GM20431 (cell line): ENCODE data around the gene TCF7.

Experiments used
- in situ Hi-C: fragments of 300-500 bp; cut with MseI, MboI; formaldehyde crosslinking; loops from one replicate; pipeline ENCODE4 v1.15.0; 2020; ENCODE audit warnings: low sequenced_read_pairs; ENCODE audit not compliant: unreplicated experiment

TCF7 gene

DNA sequence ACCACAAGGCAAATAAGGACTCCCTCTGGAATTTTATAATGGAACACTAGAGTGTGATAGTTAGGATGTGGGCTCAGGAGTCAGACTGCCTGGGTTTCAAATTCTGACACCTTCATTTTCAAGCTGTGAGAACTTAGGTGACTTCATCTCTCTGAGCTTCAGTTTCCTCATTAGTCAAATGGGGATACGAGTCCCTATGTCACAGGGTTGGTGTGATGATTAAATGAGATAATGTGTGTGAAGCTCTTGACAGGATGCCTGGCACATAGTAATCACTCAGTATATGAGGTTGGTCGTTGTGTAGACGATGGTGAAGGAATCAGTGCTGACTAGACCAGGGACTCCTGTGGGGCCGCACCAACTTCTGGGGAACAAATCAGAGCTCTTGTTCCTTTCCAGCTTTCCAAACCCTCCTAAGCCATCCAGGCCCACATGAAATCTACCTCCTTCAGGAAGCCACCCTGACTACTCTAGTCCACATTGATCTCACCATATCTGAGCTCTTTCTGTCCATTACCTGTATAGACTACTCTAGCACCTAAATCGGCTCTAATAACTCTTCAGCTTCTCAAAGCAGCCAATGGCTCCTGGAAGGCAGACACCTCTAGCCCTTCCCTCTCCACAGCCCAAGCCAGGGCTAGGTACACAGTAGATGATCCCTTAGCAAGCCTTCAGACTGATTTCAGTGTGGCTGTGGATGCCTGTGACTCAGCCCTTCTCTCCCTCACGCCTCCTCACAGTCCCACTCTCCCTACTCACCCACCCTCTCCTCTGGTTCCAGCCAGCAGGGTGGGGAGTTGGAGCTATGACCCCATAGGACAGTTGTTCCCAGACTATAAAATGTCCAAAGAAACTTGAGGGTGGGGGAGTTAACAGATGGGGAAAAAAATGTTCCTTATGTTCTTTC, 2.5 kb upstream of the TCF7 start:
- in situ Hi-C loops, result no loop called here

DNA sequence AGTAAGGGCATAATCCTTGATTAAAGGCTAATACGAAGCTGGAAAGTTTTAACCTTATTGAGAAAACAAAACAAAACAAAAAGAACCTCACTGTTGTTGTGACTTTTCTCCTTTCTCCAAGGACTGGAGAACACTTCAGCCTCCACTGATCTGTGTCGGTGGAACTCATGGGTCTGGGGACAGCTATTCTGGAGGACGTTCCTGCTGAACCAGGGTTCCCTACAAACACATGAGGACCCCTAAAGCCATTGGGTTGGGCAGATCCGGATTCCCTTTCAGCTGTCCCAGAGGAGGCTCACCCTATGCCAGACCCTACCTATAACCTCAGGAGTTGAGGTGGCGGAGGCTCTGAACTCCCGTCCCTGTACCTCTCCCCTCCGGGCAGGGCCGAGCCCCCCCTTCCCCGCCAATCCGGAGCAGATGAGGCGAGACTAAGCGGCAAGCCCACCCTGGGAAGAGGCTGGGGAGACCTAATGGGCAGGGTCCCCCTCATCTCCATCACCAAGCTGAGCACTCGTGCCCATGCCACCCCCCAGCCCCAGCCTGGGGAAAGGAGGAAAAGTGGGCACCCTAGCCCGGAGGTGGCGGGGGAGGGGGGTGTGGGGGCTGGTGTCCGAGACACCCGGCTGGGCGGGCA, 1.6 kb upstream of the TCF7 start:
- in situ Hi-C loops, result no loop called here

DNA sequence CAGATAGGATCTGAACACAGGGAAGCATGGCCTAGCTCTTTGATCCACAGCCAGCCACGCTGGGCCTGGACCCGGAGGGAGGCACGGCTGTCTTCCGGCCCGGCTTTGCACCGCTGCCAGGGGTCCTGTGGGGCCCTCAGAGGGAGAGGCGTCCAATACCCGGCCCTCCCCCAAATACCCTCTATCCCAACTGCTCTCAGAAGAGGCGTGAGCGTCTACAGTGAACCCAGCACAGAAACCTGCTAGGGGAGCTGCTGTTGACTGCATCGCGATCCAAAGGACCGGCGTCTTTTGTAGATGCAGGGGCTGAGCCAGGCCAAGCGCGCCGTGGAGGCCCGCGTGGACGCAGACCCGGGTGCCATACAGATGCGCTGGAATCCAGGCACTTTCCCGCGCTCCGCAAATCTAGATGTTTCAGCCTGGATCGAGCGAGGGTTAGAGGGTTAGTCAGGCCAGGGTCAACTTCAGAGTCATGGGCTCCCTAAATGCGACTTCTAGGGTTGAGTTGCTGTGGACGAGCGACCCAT, 1.1 kb upstream of the TCF7 start:
- in situ Hi-C loops, result no loop called here

DNA sequence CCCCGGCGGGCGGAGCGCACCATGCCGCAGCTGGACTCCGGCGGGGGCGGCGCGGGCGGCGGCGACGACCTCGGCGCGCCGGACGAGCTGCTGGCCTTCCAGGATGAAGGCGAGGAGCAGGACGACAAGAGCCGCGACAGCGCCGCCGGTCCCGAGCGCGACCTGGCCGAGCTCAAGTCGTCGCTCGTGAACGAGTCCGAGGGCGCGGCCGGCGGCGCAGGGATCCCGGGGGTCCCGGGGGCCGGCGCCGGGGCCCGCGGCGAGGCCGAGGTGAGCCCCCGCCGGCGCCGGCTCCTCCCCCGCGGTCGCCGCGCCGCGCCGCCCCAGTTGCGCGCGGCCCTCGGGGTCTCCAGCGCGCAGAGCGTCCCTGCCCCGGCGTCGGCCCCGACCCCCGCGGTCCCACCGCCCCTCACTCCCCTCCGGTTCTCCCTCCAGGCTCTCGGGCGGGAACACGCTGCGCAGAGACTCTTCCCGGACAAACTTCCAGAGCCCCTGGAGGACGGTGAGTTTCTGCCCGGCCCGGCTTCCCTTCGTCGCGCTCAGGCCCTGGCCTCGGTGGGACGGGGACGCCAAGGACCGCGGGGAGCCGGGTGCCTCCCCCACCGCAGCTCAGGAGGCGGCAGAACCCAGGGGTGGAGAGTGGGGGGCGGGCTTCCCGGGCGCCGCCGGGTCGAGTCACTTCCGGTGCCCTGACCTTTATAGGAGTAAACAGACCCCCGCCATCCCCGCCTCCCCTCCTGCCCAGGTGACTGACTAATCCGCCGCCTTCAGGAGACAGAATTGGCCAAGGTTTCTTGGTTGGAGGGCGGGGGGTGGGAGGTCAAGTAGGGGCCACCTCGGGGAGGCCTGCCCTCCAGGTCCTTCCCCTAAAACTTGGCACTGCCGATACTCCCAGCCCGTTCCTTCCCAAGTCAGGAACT, 665 bp downstream of the TCF7 start:
- in situ Hi-C loops, result no loop called here

DNA sequence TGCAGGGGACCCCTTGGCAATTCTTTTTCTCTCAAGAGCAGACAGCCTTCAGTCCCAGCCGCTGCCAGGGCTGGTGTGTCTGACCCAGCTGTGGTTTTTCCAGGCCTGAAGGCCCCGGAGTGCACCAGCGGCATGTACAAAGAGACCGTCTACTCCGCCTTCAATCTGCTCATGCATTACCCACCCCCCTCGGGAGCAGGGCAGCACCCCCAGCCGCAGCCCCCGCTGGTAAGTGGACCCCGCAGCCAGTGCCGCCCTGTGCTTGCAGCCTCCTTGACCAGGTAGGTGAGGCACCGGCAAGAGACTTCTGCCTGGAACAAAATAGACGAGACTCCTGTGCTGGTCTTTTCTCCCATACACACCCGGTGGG, 1.3 kb downstream of the TCF7 start:
- in situ Hi-C loops, result no loop called here

DNA sequence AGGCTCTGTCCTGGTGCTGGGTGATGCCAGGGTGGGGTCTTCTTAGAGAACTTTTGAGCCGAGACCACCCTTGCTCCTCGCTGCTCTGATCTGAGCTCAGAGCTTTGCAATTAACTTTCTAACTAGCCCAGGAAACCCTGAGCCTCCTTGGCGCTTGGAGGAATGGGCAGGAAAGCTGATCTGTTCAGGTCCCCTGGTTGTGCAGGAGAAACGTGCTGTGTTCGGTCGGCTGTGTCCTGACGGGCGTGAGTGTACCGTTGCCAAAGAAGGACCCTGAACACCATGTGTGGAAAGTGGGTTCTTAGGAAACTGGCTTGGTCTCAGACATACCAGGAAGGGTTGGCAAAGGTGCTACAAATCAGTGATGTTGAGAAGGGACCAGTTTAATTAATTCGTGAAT, 1.8 kb downstream of the TCF7 start:
- in situ Hi-C loops, result no loop called here

DNA sequence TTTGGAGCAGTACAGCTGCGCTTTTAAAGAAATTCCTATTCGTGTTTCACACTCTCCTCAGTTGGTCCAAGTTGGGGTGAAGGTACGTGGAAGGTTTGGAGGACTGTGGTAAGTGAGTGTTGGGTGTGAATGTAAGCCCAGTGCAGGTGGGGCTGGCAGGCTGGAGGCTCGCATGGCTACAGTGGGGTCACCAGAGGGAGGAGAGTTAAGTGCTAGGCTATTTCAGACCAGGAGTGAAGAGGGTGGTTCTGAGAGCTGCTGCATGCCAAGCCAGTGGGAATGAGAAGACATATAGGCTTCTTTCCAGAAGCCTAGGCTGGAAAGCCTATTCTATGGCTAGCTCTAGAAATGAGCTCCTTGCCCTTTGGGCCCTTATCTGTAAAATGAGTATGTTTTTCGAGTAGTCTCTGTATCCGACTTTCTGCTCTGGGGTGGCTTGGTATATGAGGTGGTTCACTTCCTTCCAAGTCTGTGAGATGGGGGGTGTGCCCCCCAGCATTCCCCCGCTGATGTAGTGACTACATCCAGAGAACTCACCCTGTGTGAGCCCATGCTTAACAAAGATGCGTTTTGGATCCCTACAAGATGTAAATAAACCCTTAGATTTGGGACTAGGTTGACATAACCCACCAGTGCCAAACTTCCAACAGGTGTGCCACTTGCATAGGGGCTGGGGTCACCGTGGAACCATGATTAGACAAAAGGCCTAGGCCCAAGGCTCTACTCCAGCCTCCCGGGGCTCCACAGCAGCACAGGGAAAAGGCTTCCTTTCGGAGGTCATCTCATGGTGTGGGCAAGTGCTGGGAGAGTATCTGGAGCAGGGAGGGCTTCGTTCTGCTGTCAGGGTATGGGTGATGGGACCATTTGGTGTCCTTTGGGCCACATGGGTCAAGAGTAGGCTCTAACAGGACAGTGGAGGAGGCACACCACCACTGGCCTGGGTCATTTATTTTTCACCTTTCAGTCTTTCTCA, 2.6 kb downstream of the TCF7 start:
- in situ Hi-C loops, result no loop called here

DNA sequence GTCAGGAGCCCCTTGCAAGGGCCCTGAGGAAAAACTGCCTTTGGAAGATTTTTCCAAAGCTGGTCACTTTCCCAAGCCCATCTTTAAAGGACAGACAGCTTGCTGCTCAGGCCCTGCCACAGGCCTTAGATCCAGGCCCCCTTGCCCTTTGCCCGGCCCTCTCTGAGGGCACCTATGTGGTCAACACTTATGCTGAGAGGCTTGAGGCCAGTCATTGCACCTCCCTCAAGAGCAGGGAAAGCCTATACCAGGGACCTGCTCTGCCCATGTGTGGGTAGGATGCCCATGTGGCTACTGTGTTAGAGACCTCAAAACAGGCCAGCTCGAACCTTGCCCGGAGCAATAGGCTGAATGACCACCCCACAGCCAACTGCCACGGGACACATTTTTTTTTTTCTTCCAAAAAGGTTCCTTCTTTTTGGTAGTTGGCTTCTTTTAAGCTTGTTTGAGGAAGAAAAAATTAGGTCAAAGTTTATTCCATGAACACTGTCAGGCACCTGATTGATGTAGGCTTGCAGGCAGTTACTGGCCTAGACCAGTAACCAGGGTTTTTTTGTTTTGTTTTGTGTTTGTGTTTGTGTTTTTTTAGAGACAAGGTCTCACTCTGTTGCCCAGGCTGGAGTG, 3.8 kb downstream of the TCF7 start:
- in situ Hi-C loops, result no loop called here

DNA sequence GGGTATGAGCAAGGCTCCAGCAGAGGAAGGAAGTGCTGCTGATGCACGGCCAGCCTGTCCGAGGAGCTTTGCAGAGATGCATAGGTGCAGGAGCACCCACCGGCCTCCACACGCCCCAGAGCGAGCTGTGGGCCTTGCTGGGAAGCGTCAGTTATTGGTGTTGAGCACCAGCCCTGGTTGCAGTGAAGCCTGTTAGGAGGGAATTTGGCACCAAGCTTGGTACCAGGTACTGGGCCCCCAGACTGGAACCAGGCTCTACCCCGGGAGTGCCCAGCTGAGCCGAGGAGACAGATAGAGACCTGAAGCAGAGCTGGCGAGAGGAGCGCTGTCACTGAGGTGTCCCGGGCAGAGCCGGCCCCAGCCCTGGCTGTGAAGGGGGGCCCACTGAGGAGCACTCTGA, 5.2 kb downstream of the TCF7 start:
- in situ Hi-C loops, result no loop called here

DNA sequence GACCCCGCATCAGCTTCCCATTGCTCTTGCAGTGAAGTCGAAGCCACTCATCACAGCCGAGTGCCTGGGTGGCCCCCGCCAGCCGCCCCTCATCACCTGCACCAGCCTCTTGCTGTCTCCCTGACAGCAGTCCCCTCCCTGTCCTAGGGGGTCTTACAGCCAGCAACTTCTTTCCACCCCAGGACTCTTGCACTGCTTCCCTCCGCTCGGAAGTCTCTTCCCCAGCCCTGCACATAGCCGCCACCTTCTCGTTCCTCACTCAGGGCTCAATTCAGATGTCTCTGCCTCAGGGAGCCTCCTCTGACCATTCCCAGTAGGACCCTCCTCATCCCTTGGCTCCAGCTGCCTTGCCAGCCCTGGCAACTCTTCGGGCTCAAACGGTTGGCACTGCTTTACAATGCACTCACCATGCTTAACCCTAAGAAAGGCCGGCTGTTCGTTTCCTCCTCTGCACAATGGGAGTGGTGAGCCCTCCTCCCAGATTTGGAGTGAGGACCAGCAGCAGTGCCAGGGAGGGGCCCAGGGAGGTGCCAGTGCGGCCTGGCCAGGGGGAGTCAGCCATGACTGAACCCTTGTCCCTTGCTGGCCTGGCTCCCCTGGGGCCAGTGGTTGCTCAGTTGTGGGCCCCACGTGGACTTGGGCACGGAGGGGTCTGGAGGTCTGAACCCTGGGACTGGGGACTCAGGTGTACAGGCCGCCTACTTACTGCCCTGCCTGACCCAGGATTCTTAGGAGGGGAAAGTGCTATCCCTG, 6.1 kb downstream of the TCF7 start:
- in situ Hi-C loops, result no loop called here

DNA sequence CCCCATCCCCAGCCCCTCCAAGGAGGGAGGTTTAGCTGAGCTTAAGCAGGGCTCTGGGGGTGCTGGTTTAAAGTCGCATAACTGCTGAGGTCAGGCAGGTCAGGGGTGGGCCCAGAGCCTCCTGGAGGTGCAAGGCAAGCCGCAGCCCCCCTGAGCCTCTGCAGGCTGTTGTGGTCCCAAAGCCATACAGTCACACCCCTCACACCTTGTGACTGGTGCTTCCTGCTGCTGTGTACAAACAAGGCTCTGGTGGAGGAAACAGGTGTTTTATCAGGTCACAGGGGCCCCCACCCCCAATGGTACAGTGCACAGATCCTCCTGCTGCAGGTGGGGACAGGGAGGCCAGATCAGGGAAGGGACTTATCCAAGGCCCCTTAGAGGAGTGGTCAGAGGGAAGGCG, 8.0 kb downstream of the TCF7 start:
- in situ Hi-C loops, result no loop called here

DNA sequence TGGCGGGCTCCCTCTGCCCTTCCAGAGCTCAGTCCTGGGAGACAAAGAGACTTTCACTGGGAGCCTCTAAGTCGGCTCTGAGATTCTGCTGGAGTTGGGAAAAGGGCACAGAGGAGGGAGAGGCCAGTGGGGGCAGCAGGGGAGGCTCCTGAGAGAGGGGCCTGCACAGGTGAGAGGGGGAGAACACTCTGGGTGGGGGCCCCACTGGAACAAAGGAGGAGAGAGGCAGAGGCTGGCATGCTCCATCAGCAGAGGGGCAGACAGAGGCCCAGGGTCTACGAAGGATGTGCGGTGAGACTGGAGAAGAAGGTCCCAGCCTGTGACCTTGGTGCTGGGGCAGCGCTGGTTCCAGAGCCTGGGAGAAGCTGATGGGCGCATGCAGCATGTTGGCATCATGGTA, 8.9 kb downstream of the TCF7 start:
- in situ Hi-C loops, result no loop called here

DNA sequence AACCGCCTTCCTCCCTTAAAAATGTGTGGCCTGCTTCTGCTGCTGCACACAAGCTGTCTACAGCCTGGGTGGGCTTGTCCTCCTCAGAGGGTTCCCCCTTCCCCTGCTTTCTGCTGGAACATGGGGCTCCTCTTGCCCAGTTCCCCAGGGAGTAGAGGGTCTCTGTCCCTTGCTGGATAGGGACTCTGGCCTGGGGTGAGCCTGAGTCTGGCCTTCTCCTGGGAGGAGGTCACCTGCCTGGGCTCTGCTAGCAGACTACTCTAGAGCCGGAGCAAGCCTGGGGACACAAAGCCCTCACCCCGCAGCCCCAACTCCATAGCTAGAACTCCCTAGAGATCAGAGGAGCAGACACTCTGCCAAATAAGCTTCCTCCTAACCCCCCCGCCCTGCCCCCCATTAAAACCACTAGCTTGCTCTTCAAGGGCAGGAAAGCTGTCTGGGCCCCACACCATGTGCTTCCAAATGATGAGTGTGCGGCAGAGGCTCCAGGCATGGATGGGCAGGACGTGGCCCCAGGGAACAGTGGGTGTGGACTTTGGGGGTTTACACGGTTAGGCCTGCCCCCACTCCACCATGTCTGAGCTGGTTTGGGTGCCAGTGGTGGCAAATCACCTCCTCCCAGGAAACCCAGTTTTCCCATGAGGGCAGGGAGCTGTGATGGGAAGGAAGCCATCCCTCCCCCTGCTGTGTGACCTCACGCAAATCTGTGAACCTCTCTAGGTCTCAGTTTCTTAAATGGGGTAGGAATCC, 10.0 kb downstream of the TCF7 start:
- in situ Hi-C loops, result no loop called here

DNA sequence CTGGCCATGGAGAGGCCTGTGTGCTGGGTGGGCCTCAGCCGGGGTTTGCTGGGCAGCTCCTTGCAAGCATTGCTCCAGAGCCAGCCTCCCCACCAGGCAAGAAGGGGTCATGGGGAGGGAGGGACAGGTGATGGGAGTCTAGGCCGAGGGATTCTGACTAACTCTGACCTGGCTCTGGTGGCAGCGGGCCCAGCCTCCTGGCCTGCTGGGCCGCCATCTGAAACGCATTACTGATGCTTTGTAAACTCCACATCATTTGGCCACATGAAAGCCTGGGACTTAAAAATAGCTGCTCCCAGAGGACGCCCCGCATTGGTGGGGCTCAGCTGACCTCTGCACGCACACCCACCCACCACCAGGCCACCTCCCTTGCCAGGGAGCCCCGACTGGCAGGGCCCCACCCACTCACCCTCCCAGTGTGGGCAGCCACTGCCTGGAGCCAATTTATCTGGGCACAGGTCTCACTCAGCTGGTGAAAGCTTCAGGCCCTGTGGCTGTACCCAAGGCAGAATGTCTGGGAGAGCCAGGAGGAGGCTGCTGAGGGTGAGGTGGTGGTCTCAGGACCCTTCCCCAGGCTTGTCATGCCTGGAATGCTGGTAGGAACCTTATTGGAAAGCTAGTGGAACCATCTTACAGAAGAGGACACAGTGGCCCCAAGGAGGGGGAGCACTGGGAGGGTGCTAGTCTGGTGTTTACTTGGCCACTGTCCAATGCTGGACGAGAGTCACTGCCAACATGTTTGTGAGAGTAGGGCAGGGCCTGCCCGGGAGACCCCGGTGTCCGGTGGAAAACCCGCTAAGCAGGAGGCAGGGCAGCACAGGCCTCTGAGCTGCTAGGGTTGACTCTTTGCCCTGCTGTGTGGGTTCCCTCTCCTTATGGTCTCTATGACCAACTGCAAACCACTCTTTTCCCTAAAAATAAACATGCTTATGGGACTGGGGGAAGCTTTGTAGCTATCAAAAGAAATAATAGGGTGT, 10.8 kb downstream of the TCF7 start:
- in situ Hi-C loops, result no loop called here

DNA sequence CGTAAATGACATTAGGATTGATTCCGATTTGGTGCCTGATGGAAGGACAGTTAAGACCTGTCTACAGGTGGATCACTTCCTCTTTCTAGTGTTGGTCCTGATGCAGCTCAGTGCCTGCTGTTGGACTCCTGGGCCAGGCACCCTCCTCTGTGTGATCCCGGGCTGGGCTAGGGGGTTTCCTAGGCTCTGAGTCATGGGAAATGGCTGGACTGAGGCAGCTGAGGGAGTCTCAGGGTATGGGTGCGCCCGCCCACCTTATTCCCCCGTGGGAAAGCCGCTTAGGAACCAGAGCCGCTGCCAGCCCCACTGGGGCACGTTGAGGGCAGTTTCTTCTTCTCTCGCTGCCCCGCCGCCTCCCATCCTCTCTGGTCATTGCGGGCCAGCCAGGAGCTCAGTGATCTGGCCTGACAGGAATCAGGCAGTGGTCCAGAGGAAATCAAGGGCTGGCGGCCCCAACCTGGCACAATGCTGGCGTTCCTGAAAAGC, 12.9 kb downstream of the TCF7 start:
- in situ Hi-C loops, result no loop called here

DNA sequence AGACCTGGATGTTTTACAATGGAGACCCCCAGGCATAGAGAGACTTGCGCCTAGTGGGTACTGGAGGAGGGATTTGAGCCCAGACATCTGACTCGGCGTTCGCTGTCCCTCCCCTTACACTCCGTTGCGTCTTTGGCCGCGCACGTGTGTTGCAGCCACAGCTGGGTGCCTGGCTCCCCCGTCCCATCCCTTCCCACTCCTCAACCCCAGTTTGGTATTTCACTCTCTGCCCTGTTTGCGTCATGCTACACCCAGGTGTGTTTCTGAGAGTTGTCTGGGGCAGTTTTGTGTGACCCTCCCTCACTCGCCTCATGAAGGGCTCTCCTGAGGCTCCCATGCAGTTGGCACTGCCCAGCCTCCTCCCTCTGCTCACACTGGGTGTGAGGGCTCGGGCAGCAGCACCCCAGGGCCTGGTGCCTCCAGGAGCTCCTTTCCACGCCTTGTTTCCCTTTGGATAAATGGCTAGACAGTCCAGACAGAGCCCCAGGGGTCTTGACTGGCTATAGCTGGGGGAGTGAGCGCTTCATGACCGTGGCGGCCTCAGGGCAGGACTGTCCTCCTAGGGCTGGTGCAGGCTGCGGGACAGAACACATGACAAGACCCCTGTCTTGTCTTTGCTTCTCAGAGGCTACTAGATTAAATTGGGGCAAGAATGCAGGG, 13.6 kb downstream of the TCF7 start:
- in situ Hi-C loops, result no loop called here
